OCI-LY7 (cell line): Measurements from ENCODE around the gene BMI1. TPM values are rescaled to one million over a fixed set of nuclear protein-coding genes. Genes with fewer than 3 reads are reported as not detected.

ENCODE experiments used
- BruUV-seq: library from RNA; stranded (reverse); fragments of 400-500 nt; replicated peaks from 2 replicates; lab custom pipeline; 2021; lab: Mats Ljungman, UMichigan
- CTCF ChIA-PET: fragments of 300-600 bp; sonication (Branson Sonifier 250); formaldehyde crosslinking; loops from one replicate; lab custom pipeline; 2022; ENCODE audit warnings: antibody characterized with exemption; ENCODE audit not compliant: unreplicated experiment; lab: Charles Lee
- POLR2A ChIA-PET: fragments of 300-600 bp; sonication (Branson Sonifier 250); formaldehyde crosslinking; loops from one replicate; lab custom pipeline; 2022; ENCODE audit warnings: antibody characterized with exemption; lab: Charles Lee
- DNase-seq: peaks from one replicate; pipeline ENCODE4 v3.0.0-alpha.2; 2015; ENCODE audit warnings: low spot score
- H2AFZ ChIP-seq: fragments of 200-600 bp; sonication (generic), shearing (Covaris generic); 2 replicates; pipeline ENCODE4 v1.6.1; 2014; ENCODE audit warnings: mild to moderate bottlenecking, antibody characterized with exemption, low read length, moderate library complexity
- H3K27ac ChIP-seq: fragments of 200-600 bp; sonication (generic); 2 replicates; pipeline ENCODE4 v1.5.1; 2014; ENCODE audit warnings: mixed run types, low read depth, mild to moderate bottlenecking, moderate library complexity, low read length, inconsistent platforms; ENCODE audit not compliant: poor library complexity, severe bottlenecking
- H3K36me3 ChIP-seq: fragments of 200-600 bp; sonication (generic); 2 replicates; pipeline ENCODE4 v1.6.1; 2014; ENCODE audit warnings: mild to moderate bottlenecking, antibody characterized with exemption, low read length, moderate library complexity, mixed read lengths; ENCODE audit not compliant: insufficient read depth
- H3K4me1 ChIP-seq: fragments of 200-600 bp; sonication (generic); 2 replicates; pipeline ENCODE4 v1.5.1; 2014; ENCODE audit warnings: mild to moderate bottlenecking, low read length; ENCODE audit not compliant: insufficient read depth, poor library complexity, severe bottlenecking
- H3K4me2 ChIP-seq: fragments of 200-600 bp; sonication (generic); 2 replicates; pipeline ENCODE4 v1.6.1; 2014; ENCODE audit warnings: mild to moderate bottlenecking, low read length
- H3K4me3 ChIP-seq: fragments of 200-600 bp; sonication (generic); 2 replicates; pipeline ENCODE4 v1.5.1; 2014; ENCODE audit warnings: mild to moderate bottlenecking, low read depth, low read length; ENCODE audit not compliant: poor library complexity, severe bottlenecking
- H3K79me2 ChIP-seq: fragments of 200-600 bp; sonication (generic); 2 replicates; pipeline ENCODE4 v1.6.1; 2016; ENCODE audit warnings: low read depth, mild to moderate bottlenecking, low read length, moderate library complexity, mixed read lengths; ENCODE audit not compliant: insufficient read depth
- H3K9me2 ChIP-seq: fragments of 200-600 bp; sonication (generic); 2 replicates; pipeline ENCODE4 v1.6.1; 2016; ENCODE audit warnings: mild to moderate bottlenecking, low read length, mixed read lengths; ENCODE audit not compliant: insufficient read depth
- H3K9me3 ChIP-seq: fragments of 200-600 bp; sonication (generic); 2 replicates; pipeline ENCODE4 v1.6.1; 2014; ENCODE audit warnings: mild to moderate bottlenecking, mixed run types, low read length, mixed read lengths
- H4K20me1 ChIP-seq: fragments of 200-600 bp; sonication (generic); 2 replicates; pipeline ENCODE4 v1.6.1; 2014; ENCODE audit warnings: mild to moderate bottlenecking, antibody characterized with exemption, low read length, moderate library complexity, mixed read lengths; ENCODE audit not compliant: insufficient read depth
- EZH2phosphoT487 ChIP-seq: fragments of 200-600 bp; sonication (generic); IDR thresholded peaks from 2 replicates; pipeline ENCODE4 v1.6.1; 2018; ENCODE audit warnings: low read depth, borderline replicate concordance, mild to moderate bottlenecking, mixed run types, antibody characterized with exemption, low read length, moderate library complexity, mixed read lengths
- intact Hi-C: fragments of 100-400 bp; cut with micrococcal nuclease; formaldehyde crosslinking; loops from one replicate; pipeline ENCODE4 v1.10.0; 2022; ENCODE audit not compliant: unreplicated experiment
- total RNA-seq, 2 experiments: library from RNA; depleted of rRNA in 1 of 2; stranded (reverse); fragments of >200 nt in 1 of 2; shearing (Covaris generic) in 1 of 2; gene quantifications; 2 replicates each; pipeline ENCODE4 v1.2.3, GENCODE V29; 2014 to 2022
- TF ChIP-seq, protein P1 (sequence below): fragments of 200-600 bp; sonication (generic); conservative IDR thresholded peaks from 2 replicates; pipeline ENCODE4 v1.5.1; 2014; ENCODE audit warnings: mild to moderate bottlenecking, antibody characterized with exemption, low read length, moderate library complexity, mixed read lengths

The BMI1 gene
- total RNA-seq, 2 experiments from 2014 or later = 7.4 to 17.8 TPM

DNA sequence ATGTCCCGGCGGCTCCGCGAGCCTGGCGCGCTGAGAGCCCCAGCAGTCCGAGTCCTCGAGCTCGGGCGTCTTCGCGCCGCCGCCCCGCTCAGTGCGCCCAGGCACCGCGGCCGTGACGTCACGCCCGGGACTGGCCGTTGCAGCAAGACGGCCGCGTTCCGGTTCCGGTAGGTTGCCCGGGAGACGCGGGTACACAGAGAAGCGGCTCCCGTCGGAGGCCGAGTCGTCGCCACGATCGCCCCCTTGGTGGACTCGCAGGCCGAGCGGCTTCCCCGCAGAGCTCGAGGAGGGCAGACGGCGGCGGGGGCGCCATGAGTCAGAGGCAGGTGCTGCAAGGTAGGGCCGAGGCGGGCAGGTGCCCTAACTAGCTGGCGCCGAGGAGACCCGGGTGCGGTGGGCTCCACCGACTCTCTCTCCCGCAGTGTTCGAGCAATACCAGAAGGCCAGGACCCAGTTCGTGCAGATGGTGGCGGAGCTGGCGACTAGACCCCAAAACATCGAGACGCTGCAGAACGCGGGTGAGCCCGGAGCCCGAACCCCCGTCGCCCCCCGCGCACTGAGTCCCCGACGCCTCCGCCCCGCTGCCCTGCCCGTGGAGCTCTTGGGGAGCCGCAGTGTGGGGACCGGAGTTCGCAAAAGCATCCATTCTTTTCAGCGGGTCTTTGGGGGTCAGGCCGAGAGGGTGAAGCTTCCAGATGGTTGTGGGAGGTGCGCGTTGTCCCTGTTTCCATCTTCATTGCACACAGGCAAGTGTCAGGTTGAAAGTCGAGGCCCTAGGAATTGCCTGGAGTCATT, 24.6 kb downstream of the BMI1 start, which contains the start of gene SPAG6:
SPAG6 (plus strand) TSS at position 196 of the 795 bp plus-strand sequence; CDS start at position 312, 116 bp downstream.
- no peaks in the 10 kb centered on the region for H3K36me3 ChIP-seq
- TF ChIP-seq EZH2phosphoT487 = no peak
- TF ChIP-seq, protein P1, sequence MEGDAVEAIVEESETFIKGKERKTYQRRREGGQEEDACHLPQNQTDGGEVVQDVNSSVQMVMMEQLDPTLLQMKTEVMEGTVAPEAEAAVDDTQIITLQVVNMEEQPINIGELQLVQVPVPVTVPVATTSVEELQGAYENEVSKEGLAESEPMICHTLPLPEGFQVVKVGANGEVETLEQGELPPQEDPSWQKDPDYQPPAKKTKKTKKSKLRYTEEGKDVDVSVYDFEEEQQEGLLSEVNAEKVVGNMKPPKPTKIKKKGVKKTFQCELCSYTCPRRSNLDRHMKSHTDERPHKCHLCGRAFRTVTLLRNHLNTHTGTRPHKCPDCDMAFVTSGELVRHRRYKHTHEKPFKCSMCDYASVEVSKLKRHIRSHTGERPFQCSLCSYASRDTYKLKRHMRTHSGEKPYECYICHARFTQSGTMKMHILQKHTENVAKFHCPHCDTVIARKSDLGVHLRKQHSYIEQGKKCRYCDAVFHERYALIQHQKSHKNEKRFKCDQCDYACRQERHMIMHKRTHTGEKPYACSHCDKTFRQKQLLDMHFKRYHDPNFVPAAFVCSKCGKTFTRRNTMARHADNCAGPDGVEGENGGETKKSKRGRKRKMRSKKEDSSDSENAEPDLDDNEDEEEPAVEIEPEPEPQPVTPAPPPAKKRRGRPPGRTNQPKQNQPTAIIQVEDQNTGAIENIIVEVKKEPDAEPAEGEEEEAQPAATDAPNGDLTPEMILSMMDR = no peak
- no peak within 1 kb of the TSS for H3K27ac ChIP-seq
- no peaks in the 10 kb centered on the region for H3K79me2 ChIP-seq
- H4K20me1 ChIP-seq = no peaks in the 10 kb centered on the region
- ChIA-PET CTCF (no interaction called here), POLR2A (no interaction called here)
- no peaks in the 10 kb centered on the region for H3K9me2 ChIP-seq
- DNase-seq = no peak
- H3K4me1 ChIP-seq = peaks cover 5% of the 10 kb centered on the region
- no peak within 1 kb of the TSS for H3K4me2 ChIP-seq
- BruUV-seq = no TSS peak
- intact Hi-C loops = no loop called here
- no peak within 1 kb of the TSS for H3K4me3 ChIP-seq
- H3K9me3 ChIP-seq = no peaks in the 10 kb centered on the region
- H2AFZ ChIP-seq = no peak within 1 kb of the TSS

DNA sequence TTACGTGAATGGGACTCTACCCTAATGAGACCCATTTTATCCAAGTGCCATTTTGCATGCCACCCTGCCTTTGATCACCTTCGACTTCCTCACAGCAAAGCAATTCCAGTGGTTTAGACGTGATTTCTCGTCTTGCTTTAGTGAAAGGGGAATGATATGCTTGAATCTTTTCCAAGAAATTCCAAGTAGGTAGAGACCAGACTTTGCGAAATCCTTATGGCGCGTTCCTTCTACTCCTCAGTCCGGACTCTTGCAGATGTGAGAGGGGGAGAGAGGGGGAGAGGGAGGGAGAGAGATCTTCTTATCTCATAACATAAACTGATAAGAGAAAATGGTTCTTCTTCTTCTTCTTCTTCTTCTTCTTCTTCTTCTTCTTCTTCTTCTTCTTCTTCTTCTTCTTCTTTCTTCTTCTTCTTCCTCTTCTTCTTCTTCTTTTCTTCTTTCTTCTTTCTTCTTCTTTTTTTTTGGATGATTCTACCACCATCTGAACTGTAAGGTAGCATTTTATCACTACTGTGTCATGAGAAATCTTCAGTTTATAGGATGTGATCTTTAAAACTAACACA, 25.3 kb downstream of the BMI1 start:
- Histone ChIP-seq H3K9me2 (no peaks in the 10 kb centered on the region), H3K79me2 (no peaks in the 10 kb centered on the region), H3K4me2 (no peak overlapping the region), H3K9me3 (no peaks in the 10 kb centered on the region), H4K20me1 (no peaks in the 10 kb centered on the region), H3K4me1 (peaks cover 3% of the 10 kb centered on the region), H2AFZ (no peak overlapping the region), H3K27ac (no peak overlapping the region), H3K36me3 (no peaks in the 10 kb centered on the region), H3K4me3 (no peak overlapping the region)
- BruUV-seq = no TSS peak
- ChIA-PET CTCF (no interaction called here), POLR2A (no interaction called here)
- TF ChIP-seq, protein P1 = no peak
- TF ChIP-seq EZH2phosphoT487 = no peak
- intact Hi-C loops = no loop called here
- no peak for DNase-seq

DNA sequence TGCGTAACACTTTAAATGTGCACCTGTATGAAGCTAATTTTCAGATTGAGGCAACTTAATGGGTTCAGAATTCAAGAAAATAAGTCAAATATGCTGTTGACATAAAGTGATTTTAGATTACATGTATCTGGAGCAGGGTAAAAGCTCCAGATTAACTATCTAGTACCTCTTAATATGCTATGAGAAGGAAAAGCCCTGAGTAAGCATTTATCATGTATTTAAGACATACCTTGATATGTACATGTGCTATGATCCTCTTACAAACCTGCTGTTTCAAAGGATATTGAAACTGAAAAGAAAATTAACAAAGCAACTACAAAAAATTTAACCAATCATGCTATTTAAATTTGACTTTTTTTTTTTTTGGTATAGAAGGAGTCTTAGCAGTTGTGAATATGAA, 28.9 kb downstream of the BMI1 start:
- Histone ChIP-seq H3K27ac (no peak overlapping the region), H3K9me2 (no peaks in the 10 kb centered on the region), H3K4me3 (no peak overlapping the region), H3K4me1 (no peaks in the 10 kb centered on the region), H3K79me2 (no peaks in the 10 kb centered on the region), H2AFZ (no peak overlapping the region), H3K9me3 (no peaks in the 10 kb centered on the region), H4K20me1 (no peaks in the 10 kb centered on the region), H3K36me3 (no peaks in the 10 kb centered on the region), H3K4me2 (no peak overlapping the region)
- CTCF ChIA-PET = no interaction called here
- intact Hi-C loops = no loop called here
- no peak for TF ChIP-seq EZH2phosphoT487
- TF ChIP-seq, protein P1 = no peak
- DNase-seq = no peak
- POLR2A ChIA-PET = interaction anchor here (0.7 to 2.1 kb wide), 6 partner anchors 13 to 328 kb away, joined by 4 to 11 read pairs (median 6); no protein-coding TSS in a partner anchor
- no TSS peak for BruUV-seq
